IMR-90 (cell line): ENCODE data around the gene NPIPB2. TPM values are rescaled to one million over a fixed set of nuclear protein-coding genes. Genes with fewer than 3 reads are reported as not detected.
"Not testable (repeated sequence)": the region's sequence is repeated elsewhere in the genome, so short reads cannot be mapped to it uniquely, and the experiment has no call there.

Experiments used
- ATAC-seq: fragments of 200-7000 bp; cut with Tn5 transposase; 2 replicates; pipeline ENCODE4 v1.9.1; 2020; ENCODE audit warnings: low read depth, mild to moderate bottlenecking, moderate library complexity
- BruUV-seq: library from RNA; stranded (reverse); fragments of 400-500 nt; replicated peaks from 2 replicates; lab custom pipeline; 2021; lab: Mats Ljungman, UMichigan
- CTCF ChIA-PET: fragments of 300-600 bp; formaldehyde crosslinking; extraction: SDS; loops from one replicate; lab custom pipeline; 2021; ENCODE audit warnings: antibody characterized with exemption; lab: Yijun Ruan, JAX
- POLR2A ChIA-PET: fragments of 300-600 bp; sonication (Branson Sonifier 250); formaldehyde crosslinking; loops from one replicate; lab custom pipeline; 2022; ENCODE audit warnings: antibody characterized with exemption; ENCODE audit not compliant: unreplicated experiment; lab: Charles Lee
- DNase-seq: peaks from one replicate; pipeline ENCODE4 v3.0.0; 2013
- H2AFZ ChIP-seq: replicated peaks from 2 replicates; pipeline ENCODE3; 2013; ENCODE audit warnings: low read length, mild to moderate bottlenecking; ENCODE audit not compliant: poor library complexity
- H2AK5ac ChIP-seq: 2 replicates; pipeline ENCODE4 v1.6.1; 2013; ENCODE audit warnings: low read depth, low read length, inconsistent platforms
- H2AK9ac ChIP-seq: replicated peaks from 2 replicates; pipeline ENCODE3; 2013; ENCODE audit warnings: mild to moderate bottlenecking, low read depth, low read length, moderate library complexity; ENCODE audit not compliant: poor library complexity
- H2BK120ac ChIP-seq: 2 replicates; pipeline ENCODE4 v1.6.1; 2013; ENCODE audit warnings: low read depth, low read length, inconsistent platforms
- H2BK15ac ChIP-seq: 3 replicates; pipeline ENCODE4 v1.6.1; 2013; ENCODE audit warnings: low read depth, low read length, inconsistent platforms
- H2BK20ac ChIP-seq: 2 replicates; pipeline ENCODE4 v1.6.1; 2013; ENCODE audit warnings: low read depth, mild to moderate bottlenecking, inconsistent platforms, low read length, moderate library complexity
- H2BK5ac ChIP-seq: 2 replicates; pipeline ENCODE4 v1.6.1; 2013; ENCODE audit warnings: mild to moderate bottlenecking, low read depth, low read length, inconsistent platforms; ENCODE audit not compliant: poor library complexity, severe bottlenecking
- H3K14ac ChIP-seq: replicated peaks from 2 replicates; pipeline ENCODE4 v1.6.1; 2013; ENCODE audit warnings: low read depth, low read length, inconsistent platforms
- H3K18ac ChIP-seq: 2 replicates; pipeline ENCODE4 v1.6.1; 2013; ENCODE audit warnings: low read depth, low read length, control low read depth
- H3K23ac ChIP-seq: 2 replicates; pipeline ENCODE4 v1.6.1; 2013; ENCODE audit warnings: low read depth, low read length, inconsistent platforms
- H3K27ac ChIP-seq: 2 replicates; pipeline ENCODE4 v1.5.1; 2013; ENCODE audit warnings: mild to moderate bottlenecking, control low read depth, low read length; ENCODE audit not compliant: insufficient read depth
- H3K27me3 ChIP-seq: 2 replicates; pipeline ENCODE4 v1.6.1; 2013; ENCODE audit warnings: low read length; ENCODE audit not compliant: control insufficient read depth, insufficient read depth
- H3K36me3 ChIP-seq: 2 replicates; pipeline ENCODE4 v1.6.1; 2013; ENCODE audit warnings: low read length, mixed read lengths; ENCODE audit not compliant: control insufficient read depth, insufficient read depth
- H3K4ac ChIP-seq: 2 replicates; pipeline ENCODE4 v1.6.1; 2013; ENCODE audit warnings: low read depth, low read length, inconsistent platforms
- H3K4me1 ChIP-seq: 2 replicates; pipeline ENCODE4 v1.6.1; 2013; ENCODE audit warnings: low read length, mixed read lengths; ENCODE audit not compliant: control insufficient read depth, insufficient read depth
- H3K4me2 ChIP-seq: 2 replicates; pipeline ENCODE4 v1.6.1; 2013; ENCODE audit warnings: low read depth, mild to moderate bottlenecking, control low read depth, low read length, moderate library complexity
- H3K4me3 ChIP-seq: 2 replicates; pipeline ENCODE4 v1.5.1; 2013; ENCODE audit warnings: low read depth, mild to moderate bottlenecking, control low read depth, low read length, moderate library complexity; ENCODE audit not compliant: insufficient read depth
- H3K56ac ChIP-seq: 2 replicates; pipeline ENCODE4 v1.6.1; 2013; ENCODE audit warnings: low read length, inconsistent platforms; ENCODE audit not compliant: insufficient read depth; ENCODE audit errors: extremely low read depth
- H3K79me1 ChIP-seq, 2 experiments: 2 replicates each; pipeline ENCODE4 v1.6.1; 2013; ENCODE audit warnings: low read length in 2 of 2, inconsistent platforms in 1 of 2, low read depth in 1 of 2
- H3K9ac ChIP-seq: 2 replicates; pipeline ENCODE4 v1.6.1; 2013; ENCODE audit warnings: low read depth, low read length, control low read depth
- H3K9me1 ChIP-seq: 2 replicates; pipeline ENCODE4 v1.6.1; 2013; ENCODE audit warnings: low read length, inconsistent platforms; ENCODE audit not compliant: insufficient read depth
- H3K9me3 ChIP-seq: 2 replicates; pipeline ENCODE4 v1.6.1; 2013; ENCODE audit warnings: low read length; ENCODE audit not compliant: control insufficient read depth, insufficient read depth
- H4K20me1 ChIP-seq: 2 replicates; pipeline ENCODE4 v1.6.1; 2013; ENCODE audit warnings: low read length, inconsistent platforms; ENCODE audit not compliant: insufficient read depth
- H4K5ac ChIP-seq: 2 replicates; pipeline ENCODE4 v1.6.1; 2013; ENCODE audit warnings: mild to moderate bottlenecking, low read depth, low read length, control low read depth
- H4K8ac ChIP-seq, 2 experiments: 2 replicates each; pipeline ENCODE4 v1.6.1; 2013; ENCODE audit warnings: low read depth in 2 of 2, low read length in 2 of 2, control low read depth in 1 of 2, inconsistent platforms in 1 of 2
- H4K91ac ChIP-seq: 2 replicates; pipeline ENCODE4 v1.6.1; 2013; ENCODE audit warnings: low read depth, low read length, inconsistent platforms; ENCODE audit not compliant: insufficient read depth
- WGBS, 2 experiments: methylation state at CpG; one replicate each; pipeline versions ENCODE4 v1.1.5 to v1.1.7; 2013; ENCODE audit warnings: missing lambda C conversion rate in 2 of 2; ENCODE audit not compliant: insufficient read length in 1 of 2; ENCODE audit errors: extremely low coverage in 2 of 2; 5-methylcytosine and 5-hydroxymethylcytosine counted together
- dilution Hi-C: fragments of 300-500 bp; cut with HindIII; formaldehyde crosslinking; loops from one replicate; pipeline ENCODE4 v1.14.3; 2018; ENCODE audit warnings: low sequenced_read_pairs; ENCODE audit not compliant: unreplicated experiment
- in situ Hi-C: fragments of 300-500 bp; cut with MboI; formaldehyde crosslinking; loops from 3 replicates; pipeline ENCODE4 v1.14.3; 2019; ENCODE audit warnings: low sequenced_read_pairs, inconsistent platforms, mixed read lengths
- intact Hi-C: fragments of 100-400 bp; cut with micrococcal nuclease; formaldehyde crosslinking; loops from 2 replicates; pipeline ENCODE4 v1.10.0; 2022
- polyA plus RNA-seq, 3 experiments: library from polyadenylated mRNA; depleted of rRNA; stranded (reverse); fragments of >200 nt; gene quantifications; 2 replicates each; pipeline ENCODE4 v1.2.3, GENCODE V29; 2012; ENCODE audit warnings: low replicate concordance in 1 of 3
- total RNA-seq: library from RNA; depleted of rRNA; stranded (reverse); fragments of >200 nt; gene quantifications from 2 replicates; pipeline ENCODE4 v1.2.3, GENCODE V29; 2012

The NPIPB2 gene
- total and polyA plus RNA-seq, 2 of the 4 experiments (the other 2 are of a cell fraction): 2.2 to 7.7 TPM

DNA sequence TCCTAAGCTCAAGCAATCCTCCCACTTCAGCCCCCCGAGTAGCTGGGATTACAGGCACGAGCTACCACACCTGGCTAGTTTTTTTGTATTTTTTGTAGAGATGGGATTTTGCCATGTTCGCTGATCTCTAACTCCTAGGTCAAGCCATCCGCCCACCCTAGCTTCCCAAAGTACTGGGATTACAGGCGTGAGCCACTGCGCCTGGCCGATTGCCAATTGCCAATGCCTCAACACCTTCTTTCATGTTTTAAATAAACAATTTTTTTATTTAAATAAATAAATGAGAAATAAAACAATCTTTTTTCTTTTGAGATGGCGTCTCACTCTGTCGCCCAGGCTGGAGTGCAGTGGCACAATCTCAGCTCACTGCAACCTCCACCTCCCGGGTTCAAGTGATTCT is 17.8 kb downstream of the NPIPB2 start:
- BruUV-seq, POLR2A ChIA-PET, ATAC-seq: not testable (repeated sequence)

More for the DNA sequence above, 17.8 kb downstream of the NPIPB2 start:
- H3K79me1 ChIP-seq, H2AK9ac ChIP-seq, in situ Hi-C loops, H3K4me2 ChIP-seq, H3K4me1 ChIP-seq, H2AK5ac ChIP-seq, H4K91ac ChIP-seq, H3K18ac ChIP-seq, CTCF ChIA-PET, H2BK5ac ChIP-seq, H4K8ac ChIP-seq, H2AFZ ChIP-seq, DNase-seq, H4K5ac ChIP-seq, H3K4me3 ChIP-seq, H3K36me3 ChIP-seq, H3K9me1 ChIP-seq, intact Hi-C loops, H2BK20ac ChIP-seq, H3K4ac ChIP-seq, H2BK120ac ChIP-seq, H3K14ac ChIP-seq, H3K56ac ChIP-seq, H3K9ac ChIP-seq, H3K27ac ChIP-seq, dilution Hi-C loops, H3K9me3 ChIP-seq, H3K23ac ChIP-seq, H4K20me1 ChIP-seq, H3K27me3 ChIP-seq, H2BK15ac ChIP-seq: not testable (repeated sequence)
- WGBS, 2 experiments: no CpG with 5 or more reads among the region's 10 CpGs
